Duodenal mucosa (tissue), 2 donors: Measurements from ENCODE around the gene RTTN.

ENCODE experiments used
- H3K27ac ChIP-seq: one replicate; pipeline ENCODE4 v1.7.0; 2013; ENCODE audit warnings: low read depth, low read length
- H3K27me3 ChIP-seq, 2 donors: one replicate each; pipeline ENCODE4 v1.7.0; 2013; ENCODE audit warnings: low read length in 2 of 2, control low read depth in 1 of 2; ENCODE audit not compliant: insufficient read depth in 2 of 2, control insufficient read depth in 1 of 2
- H3K36me3 ChIP-seq, 2 donors: one replicate each; pipeline ENCODE4 v1.7.0; 2013; ENCODE audit warnings: low read length in 2 of 2, control low read depth in 1 of 2; ENCODE audit not compliant: insufficient read depth in 2 of 2, control insufficient read depth in 1 of 2
- H3K4me1 ChIP-seq, 2 donors: one replicate each; pipeline ENCODE4 v1.7.0; 2013; ENCODE audit warnings: low read length in 2 of 2, control low read depth in 1 of 2; ENCODE audit not compliant: insufficient read depth in 2 of 2, control insufficient read depth in 1 of 2
- H3K4me3 ChIP-seq, 2 donors: one replicate each; pipeline ENCODE4 v1.7.0; 2013; ENCODE audit warnings: low read length in 2 of 2, low read depth in 1 of 2
- H3K9ac ChIP-seq, 2 donors: one replicate each; pipeline ENCODE4 v1.7.0; 2013; ENCODE audit warnings: low read length in 2 of 2, low read depth in 1 of 2
- H3K9me3 ChIP-seq, 2 donors: one replicate each; pipeline ENCODE4 v1.7.0; 2013; ENCODE audit warnings: low read length in 2 of 2, control low read depth in 1 of 2; ENCODE audit not compliant: control insufficient read depth in 1 of 2

Gene RTTN

DNA sequence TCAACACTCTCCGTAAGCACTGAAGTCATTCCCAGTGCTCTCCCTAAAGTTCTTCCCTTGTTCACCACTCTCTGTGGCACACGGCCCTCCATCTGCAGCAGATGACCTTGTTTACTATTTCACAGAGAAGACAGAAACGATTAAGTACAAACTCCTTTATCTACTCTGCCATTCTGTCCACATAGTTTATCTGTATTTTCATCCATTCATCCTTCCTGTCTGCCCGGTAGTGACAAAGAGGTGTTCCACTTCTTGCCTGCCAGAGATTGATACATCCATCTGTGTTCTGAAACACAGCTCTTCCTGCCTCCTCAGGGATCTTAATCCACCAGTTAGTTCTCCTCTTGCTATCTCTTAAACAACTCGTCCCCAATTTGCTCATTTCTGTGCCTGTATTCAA is 179.9 kb downstream of the RTTN start:
- H3K9me3 ChIP-seq: no peaks in the 10 kb centered on the region

GRCh38 chr18:70024829-70025228 is 180.7 kb downstream of the RTTN start:
- H3K27ac ChIP-seq: no peak overlapping the region
- H3K4me3 ChIP-seq: no peak overlapping the region
- H3K9me3 ChIP-seq: no peaks in the 10 kb centered on the region
- H3K9ac ChIP-seq: no peak overlapping the region
- H3K27me3 ChIP-seq: no peaks in the 10 kb centered on the region
- H3K4me1 ChIP-seq: no peaks in the 10 kb centered on the region
- H3K36me3 ChIP-seq: peaks cover 3 to 6% of the 10 kb centered on the region in 2 donors

More for the DNA sequence above, 179.9 kb downstream of the RTTN start:
- no peaks in the 10 kb centered on the region for H3K27me3 ChIP-seq
- no peak overlapping the region for H3K9ac ChIP-seq
- no peaks in the 10 kb centered on the region for H3K4me1 ChIP-seq
- H3K4me3 ChIP-seq: no peak overlapping the region
- H3K27ac ChIP-seq: no peak overlapping the region
- H3K36me3 ChIP-seq: peaks cover 3 to 6% of the 10 kb centered on the region in 2 donors

GRCh38 chr18:70024093-70024492 is 181.4 kb downstream of the RTTN start:
- H3K4me3 ChIP-seq: no peak overlapping the region
- no peaks in the 10 kb centered on the region for H3K4me1 ChIP-seq
- H3K9ac ChIP-seq: no peak overlapping the region
- no peaks in the 10 kb centered on the region for H3K27me3 ChIP-seq
- no peak overlapping the region for H3K27ac ChIP-seq
- H3K36me3 ChIP-seq: peaks cover 3 to 5% of the 10 kb centered on the region in 2 donors
- no peaks in the 10 kb centered on the region for H3K9me3 ChIP-seq

DNA sequence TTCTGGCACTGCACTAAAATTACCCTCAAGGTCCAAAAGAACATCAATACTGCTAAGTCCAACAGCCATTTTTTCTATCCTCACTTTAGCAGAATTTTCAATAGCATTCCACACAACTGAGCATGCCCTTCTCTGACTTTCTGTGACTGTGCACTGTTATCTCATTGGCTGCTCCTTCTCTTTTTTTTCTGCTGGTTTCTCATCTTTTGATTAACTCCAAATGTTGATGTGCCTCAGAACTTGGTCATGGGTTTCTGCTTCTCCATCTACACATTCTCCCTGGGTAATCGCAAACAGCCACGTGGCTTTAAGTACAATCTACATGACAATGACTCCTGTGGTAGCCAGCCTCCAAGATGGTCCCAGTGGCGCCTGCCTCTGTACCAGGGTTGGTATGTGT is 182.9 kb downstream of the RTTN start:
- H3K36me3 ChIP-seq: peaks cover 3% of the 10 kb centered on the region in 2 donors
- H3K9me3 ChIP-seq: no peaks in the 10 kb centered on the region
- no peak overlapping the region for H3K9ac ChIP-seq
- H3K27me3 ChIP-seq: no peaks in the 10 kb centered on the region
- no peak overlapping the region for H3K27ac ChIP-seq
- no peaks in the 10 kb centered on the region for H3K4me1 ChIP-seq
- no peak overlapping the region for H3K4me3 ChIP-seq

DNA sequence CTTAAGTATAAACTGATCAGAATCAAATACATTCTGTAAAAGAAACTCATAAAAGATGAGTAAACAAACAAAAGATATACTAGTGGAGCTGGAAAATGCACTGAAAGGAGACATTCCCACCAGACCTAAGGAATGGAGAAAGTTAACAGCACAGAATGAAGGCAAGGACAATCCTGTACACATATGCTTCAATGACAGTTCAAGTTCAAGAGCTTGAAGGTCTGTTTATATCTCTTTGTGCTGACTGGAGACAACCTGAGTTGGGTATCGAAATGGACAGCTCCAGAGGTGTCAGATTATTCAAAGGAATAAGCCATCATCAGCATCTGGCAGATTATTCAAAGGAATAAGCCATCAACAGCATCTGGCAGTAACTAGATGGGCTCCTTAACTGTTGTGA is 184.0 kb downstream of the RTTN start:
- Histone ChIP-seq H3K36me3 (peaks cover 3% of the 10 kb centered on the region in 2 donors), H3K9me3 (no peaks in the 10 kb centered on the region), H3K4me1 (no peaks in the 10 kb centered on the region), H3K9ac (no peak overlapping the region), H3K27ac (no peak overlapping the region), H3K4me3 (no peak overlapping the region), H3K27me3 (no peaks in the 10 kb centered on the region)

GRCh38 chr18:70021043-70021442 is 184.4 kb downstream of the RTTN start:
- Histone ChIP-seq H3K9me3 (no peaks in the 10 kb centered on the region), H3K27ac (no peak overlapping the region), H3K4me1 (no peaks in the 10 kb centered on the region), H3K27me3 (no peaks in the 10 kb centered on the region), H3K4me3 (no peak overlapping the region), H3K9ac (no peak overlapping the region), H3K36me3 (peaks cover 3% of the 10 kb centered on the region in 2 donors)

DNA sequence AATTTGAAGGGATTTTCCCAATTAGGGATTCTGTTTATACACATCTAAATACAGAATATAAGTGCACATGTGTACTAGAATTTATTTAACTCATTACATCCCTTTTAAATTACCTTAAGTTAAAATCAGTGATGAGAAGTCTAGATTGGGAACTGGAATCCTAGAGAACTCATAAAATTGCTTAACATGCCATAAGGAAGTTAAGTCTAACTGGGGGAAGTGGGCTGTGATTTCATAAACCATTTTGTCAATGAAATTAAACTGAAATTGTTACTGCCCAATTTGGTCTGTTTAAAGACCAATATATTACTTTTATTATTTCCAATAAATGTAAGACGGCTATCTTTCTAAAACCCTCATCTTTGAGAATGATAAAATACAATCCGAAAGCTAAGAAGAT is 185.5 kb downstream of the RTTN start:
- Histone ChIP-seq H3K9ac (no peak overlapping the region), H3K27ac (no peak overlapping the region), H3K27me3 (no peaks in the 10 kb centered on the region), H3K4me3 (no peak overlapping the region), H3K36me3 (peaks cover 0 to 3% of the 10 kb centered on the region in 2 donors), H3K4me1 (no peaks in the 10 kb centered on the region), H3K9me3 (no peaks in the 10 kb centered on the region)

DNA sequence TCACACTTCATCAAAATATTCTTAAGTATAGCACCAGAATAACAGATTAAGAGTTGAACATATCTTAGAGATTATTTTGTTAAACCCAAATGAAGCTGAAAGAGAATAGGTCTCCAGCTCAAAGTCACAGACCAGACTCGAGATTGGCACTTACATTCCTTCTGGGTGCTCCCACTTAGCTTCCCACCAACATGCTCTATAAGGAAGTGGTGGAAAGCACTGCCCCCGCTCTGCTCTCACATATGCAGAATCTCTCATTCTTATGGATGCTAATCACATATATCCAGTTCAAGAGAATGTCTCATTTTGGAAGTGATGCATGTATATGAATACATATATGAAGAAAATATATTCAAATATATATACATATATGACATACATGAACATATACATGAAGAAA is 186.4 kb downstream of the RTTN start:
- H3K27ac ChIP-seq: no peak overlapping the region
- H3K4me1 ChIP-seq: no peaks in the 10 kb centered on the region
- no peaks in the 10 kb centered on the region for H3K9me3 ChIP-seq
- no peak overlapping the region for H3K4me3 ChIP-seq
- peaks cover 0 to 3% of the 10 kb centered on the region in 2 donors for H3K36me3 ChIP-seq
- H3K9ac ChIP-seq: no peak overlapping the region
- H3K27me3 ChIP-seq: no peaks in the 10 kb centered on the region

- no peak overlapping the region for H3K27ac ChIP-seq
- H3K9ac ChIP-seq: no peak overlapping the region
- H3K9me3 ChIP-seq: no peaks in the 10 kb centered on the region
- no peaks in the 10 kb centered on the region for H3K4me1 ChIP-seq
- no peak overlapping the region for H3K4me3 ChIP-seq
- no peaks in the 10 kb centered on the region for H3K27me3 ChIP-seq
- peaks cover 0 to 5% of the 10 kb centered on the region in 2 donors for H3K36me3 ChIP-seq
These were observed 190.4 kb downstream of the RTTN start for GRCh38 chr18:70015127-70015526.

GRCh38 chr18:70005580-70005979 is 199.9 kb downstream of the RTTN start:
- Histone ChIP-seq H3K27ac (no peak overlapping the region), H3K9ac (no peak overlapping the region), H3K4me1 (no peaks in the 10 kb centered on the region), H3K27me3 (no peaks in the 10 kb centered on the region), H3K36me3 (peaks cover 0 to 8% of the 10 kb centered on the region in 2 donors), H3K9me3 (no peaks in the 10 kb centered on the region), H3K4me3 (no peak overlapping the region)

- no peaks in the 10 kb centered on the region for H3K4me1 ChIP-seq
- no peak overlapping the region for H3K4me3 ChIP-seq
- H3K27me3 ChIP-seq: no peaks in the 10 kb centered on the region
- H3K9ac ChIP-seq: no peak overlapping the region
- H3K27ac ChIP-seq: no peak overlapping the region
- H3K9me3 ChIP-seq: no peaks in the 10 kb centered on the region
- peaks cover 0 to 12% of the 10 kb centered on the region in 2 donors for H3K36me3 ChIP-seq
These were observed 200.8 kb downstream of the RTTN start for GRCh38 chr18:70004696-70005095.
